Measurements from ENCODE around the gene CHIT1. TPM values are rescaled to one million over a fixed set of nuclear protein-coding genes. Genes with fewer than 3 reads are reported as not detected.
A peak's percentile ranks its signal among the peaks of the same experiment; 100 is the strongest.
"Not testable (repeated sequence)": the region's sequence is repeated elsewhere in the genome, so short reads cannot be mapped to it uniquely, and the experiment has no call there.

Gene CHIT1
- total RNA-seq, 1 donor = not detected

DNA sequence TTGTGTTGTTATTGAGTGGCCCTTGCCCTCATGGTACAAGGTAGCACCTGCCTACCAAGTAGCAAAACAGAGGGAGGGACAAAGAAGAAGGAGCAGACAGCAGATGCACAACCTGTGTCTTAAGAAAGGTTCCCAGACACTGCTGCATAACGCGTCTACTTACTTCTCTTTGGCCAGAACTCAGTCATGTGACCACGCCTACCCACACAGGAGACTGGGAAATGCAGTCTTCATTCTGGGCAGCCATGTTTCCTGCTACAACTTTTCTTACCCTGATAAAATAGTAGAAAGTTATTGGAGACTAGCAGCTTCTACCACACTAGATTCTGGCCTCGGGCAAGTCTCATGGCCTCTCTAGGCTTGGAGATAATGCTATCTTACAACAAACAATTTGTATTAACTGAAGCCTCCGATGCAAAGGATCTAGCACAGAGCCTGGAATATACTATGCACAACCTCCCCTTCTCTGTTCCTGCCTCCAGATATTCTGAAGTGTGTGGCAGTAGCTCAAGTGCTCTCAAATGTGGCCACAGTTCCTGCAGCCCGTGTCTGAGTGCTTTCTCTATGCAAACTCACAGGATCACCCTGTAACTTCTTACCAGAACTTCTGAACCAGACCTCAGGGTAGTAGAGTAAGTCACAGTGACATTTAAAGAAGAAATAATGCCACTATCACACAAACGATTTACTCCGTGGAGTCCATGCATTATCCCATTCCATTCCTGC lies 41.7 kb upstream of the CHIT1 start:
- DNase-seq (ENCODE audit: low read depth) = peak; percentile 75
- no peak overlapping the region for H3K4me3 ChIP-seq (ENCODE audit: low read depth, low read length)
- no peak for TF ChIP-seq CTCF (IDR thresholded peaks at IDR 0.05; ENCODE audit: insufficient read depth, low read depth, low read length)

DNA sequence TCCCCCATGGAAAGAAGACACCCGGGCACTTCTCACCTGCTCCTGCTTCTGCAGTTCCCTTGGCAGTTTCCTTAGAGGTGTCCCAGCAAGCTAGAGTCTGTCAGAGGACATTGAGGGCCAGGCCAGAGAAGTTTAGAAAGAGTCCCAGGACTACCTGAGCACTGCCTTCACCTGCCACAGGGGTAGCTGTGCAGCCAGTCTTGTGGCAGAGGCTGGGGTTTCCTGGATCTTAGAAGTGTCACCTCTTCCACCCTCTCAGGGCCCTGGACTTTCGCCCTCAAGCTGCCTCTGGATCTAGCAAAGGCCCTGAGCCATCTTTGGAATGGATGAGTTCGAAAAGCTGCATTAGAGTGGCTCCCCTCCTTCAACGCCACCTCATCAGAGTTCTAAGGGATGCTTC lies 41.0 kb upstream of the CHIT1 start:
- no peak for TF ChIP-seq CTCF (IDR thresholded peaks at IDR 0.05; ENCODE audit: insufficient read depth, low read depth, low read length)

DNA sequence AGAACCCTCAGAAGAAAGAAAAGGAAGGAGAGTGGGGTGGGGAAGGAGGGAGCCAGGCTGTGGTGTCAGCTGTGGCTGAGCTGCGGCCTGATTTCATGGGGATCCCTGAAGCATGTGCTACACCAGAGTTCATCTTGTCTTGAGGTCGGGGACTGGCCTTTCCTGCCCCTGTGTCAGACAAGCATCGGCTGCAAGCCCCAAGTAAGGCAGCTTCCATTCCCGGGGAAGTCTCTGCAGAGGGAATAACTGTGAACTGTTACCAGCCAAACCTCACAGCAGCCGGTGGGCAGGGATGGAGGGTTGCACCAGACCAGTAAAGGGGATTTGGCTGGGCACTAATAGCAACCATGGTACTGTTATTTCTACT lies 40.2 kb upstream of the CHIT1 start:
- no peak overlapping the region for H3K4me3 ChIP-seq (ENCODE audit: low read depth, low read length)
- TF ChIP-seq CTCF (IDR thresholded peaks at IDR 0.05; ENCODE audit: insufficient read depth, low read depth, low read length) = no peak
- no peak for DNase-seq (ENCODE audit: low read depth)

More for the DNA sequence above, 41.0 kb upstream of the CHIT1 start:
- no peak overlapping the region for H3K4me3 ChIP-seq (ENCODE audit: low read depth, low read length)
- DNase-seq (ENCODE audit: low read depth) = no peak

- no peak overlapping the region for H3K4me3 ChIP-seq (ENCODE audit: low read depth, low read length)
- TF ChIP-seq CTCF (IDR thresholded peaks at IDR 0.05; ENCODE audit: insufficient read depth, low read depth, low read length) = peak; percentile 92
- DNase-seq (ENCODE audit: low read depth) = peak; percentile 78
Measured at GRCh38 chr1:203268901-203269653, 39.6 kb upstream of the CHIT1 start.

- TF ChIP-seq CTCF (IDR thresholded peaks at IDR 0.05; ENCODE audit: insufficient read depth, low read depth, low read length) = no peak
- peak overlapping the region; percentile 83 for H3K4me3 ChIP-seq (ENCODE audit: low read depth, low read length)
Measured at GRCh38 chr1:203267912-203268311, 38.4 kb upstream of the CHIT1 start.

DNA sequence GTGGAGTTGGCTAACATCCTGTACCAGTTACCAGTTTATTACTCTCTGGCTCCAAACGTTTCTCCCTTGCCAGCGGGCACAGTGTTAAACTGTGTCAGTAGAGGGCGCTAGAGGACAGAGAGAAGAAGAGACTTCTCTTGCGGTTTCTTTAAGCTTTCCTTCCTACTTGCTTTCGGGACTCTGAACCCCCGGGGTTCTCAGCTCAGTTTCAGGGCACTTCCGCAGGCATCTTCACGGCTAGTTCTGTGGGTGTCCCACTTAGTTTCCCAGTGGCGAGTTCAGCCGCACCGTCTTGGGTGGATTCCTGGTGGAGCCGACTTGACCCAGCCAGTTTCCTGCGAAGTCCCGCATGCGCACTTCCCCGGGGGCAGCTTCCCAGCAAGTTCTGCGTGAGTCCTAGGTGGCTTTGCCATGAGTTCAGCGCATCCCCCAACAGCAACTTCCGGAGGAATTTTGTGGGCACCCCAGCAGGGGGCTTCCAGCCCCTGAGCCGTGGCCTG lies 37.9 kb upstream of the CHIT1 start:
- peak; percentile 91 for DNase-seq (ENCODE audit: low read depth)
- peak; percentile 98 for TF ChIP-seq CTCF (IDR thresholded peaks at IDR 0.05; ENCODE audit: insufficient read depth, low read depth, low read length)
- peak overlapping the region; percentile 83 for H3K4me3 ChIP-seq (ENCODE audit: low read depth, low read length)

More at GRCh38 chr1:203267912-203268311, 38.4 kb upstream of the CHIT1 start:
- no peak for DNase-seq (ENCODE audit: low read depth)

GRCh38 chr1:203266140-203266539 lies 36.7 kb upstream of the CHIT1 start:
- not testable (repeated sequence) for DNase-seq (ENCODE audit: low read depth); H3K4me3 ChIP-seq (ENCODE audit: low read depth, low read length)
